Caki2 (cell line): Measurements from ENCODE around the gene TUNAR. TPM values are rescaled to one million over a fixed set of nuclear protein-coding genes. Genes with fewer than 3 reads are reported as not detected.

Experiments used
- DNase-seq: peaks from one replicate; pipeline ENCODE4 v3.0.0-alpha.2; 2015; ENCODE audit warnings: low read depth
- in situ Hi-C: cut with HindIII; loops from 2 replicates; pipeline ENCODE4 v1.10.0; 2016; ENCODE audit warnings: low sequenced_read_pairs, low pct_unique_long_range_greater_than_20kb, mixed read lengths
- total RNA-seq: library from RNA; depleted of rRNA; stranded (reverse); fragments of >200 nt; shearing (Covaris generic); gene quantifications from 2 replicates; pipeline ENCODE4 v1.2.3, GENCODE V29; 2014; ENCODE audit warnings: low replicate concordance

Gene TUNAR
- total RNA-seq, 1 experiment from 2014 or later, result 4.4 TPM

DNA sequence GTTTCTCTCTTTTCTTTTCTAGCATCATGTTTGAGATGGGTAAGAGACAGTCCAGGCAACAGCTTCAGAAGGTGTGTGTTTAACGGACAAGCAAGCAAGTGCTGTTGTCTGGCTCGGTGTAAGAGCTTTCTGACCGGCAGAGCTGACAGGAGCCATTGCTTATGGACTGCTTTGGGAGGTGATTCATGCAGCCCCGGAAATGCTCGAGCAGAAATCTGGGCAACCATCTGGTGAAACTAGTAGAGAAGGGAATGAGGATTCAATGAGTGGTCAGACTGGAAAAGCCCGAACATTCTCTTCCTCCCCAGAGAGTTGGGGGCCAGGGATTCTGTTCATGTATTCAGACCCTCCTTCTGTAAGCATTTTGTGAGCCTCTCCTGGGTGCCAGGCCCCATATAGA lies 24.4 kb downstream of the TUNAR start:
- DNase-seq, result no peak
- in situ Hi-C loops, result no loop called here

- DNase-seq, result no peak
- in situ Hi-C loops, result no loop called here
Measured at GRCh38 chr14:95902273-95902826, 25.7 kb downstream of the TUNAR start.

GRCh38 chr14:95903165-95903564 lies 26.5 kb downstream of the TUNAR start:
- in situ Hi-C loops, result no loop called here
- no peak for DNase-seq

GRCh38 chr14:95903616-95904107 lies 27.0 kb downstream of the TUNAR start:
- in situ Hi-C loops, result no loop called here

DNA sequence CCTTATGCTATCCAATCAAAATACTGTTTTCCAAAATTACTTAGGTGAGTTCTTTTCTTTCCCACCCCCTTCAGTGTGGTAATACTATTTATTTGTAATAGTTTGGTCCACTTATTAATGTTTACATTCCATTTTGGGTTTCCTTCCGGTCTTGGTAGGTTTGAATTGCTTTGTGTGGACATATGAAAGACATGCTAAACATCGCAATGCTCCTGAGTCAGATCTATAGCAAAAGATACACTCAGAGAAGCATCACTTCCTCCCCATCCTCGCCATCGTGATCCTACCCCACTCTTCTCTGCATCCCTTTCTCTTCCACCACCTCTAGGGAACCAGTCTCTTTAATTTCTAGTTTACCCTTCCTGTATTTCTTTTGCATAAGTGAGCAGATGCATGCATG lies 30.0 kb downstream of the TUNAR start:
- in situ Hi-C loops, result no loop called here
- DNase-seq, result no peak

More at GRCh38 chr14:95903616-95904107, 27.0 kb downstream of the TUNAR start:
- DNase-seq, result no peak

- no peak for DNase-seq
- in situ Hi-C loops, result no loop called here
Measured at GRCh38 chr14:95910628-95911027, 34.0 kb downstream of the TUNAR start.

DNA sequence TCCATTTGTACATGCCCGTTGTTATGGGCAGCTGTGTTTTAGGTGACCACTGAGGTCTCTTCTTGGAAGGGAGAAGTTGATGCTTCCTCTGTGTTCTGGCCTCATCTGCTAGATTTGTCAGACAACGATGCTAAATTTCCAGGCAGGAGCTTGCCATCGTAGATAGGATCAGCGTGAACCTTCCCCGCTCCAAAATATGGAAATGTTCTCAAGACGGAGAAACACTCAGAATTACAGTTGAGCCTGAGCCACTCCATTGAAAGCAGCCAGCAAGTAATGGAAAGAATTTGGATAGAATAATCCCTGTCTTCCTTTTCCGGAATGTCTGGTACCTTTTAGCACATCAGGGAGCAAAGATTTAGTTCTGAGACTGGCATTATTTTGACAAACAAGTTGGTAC lies 34.8 kb downstream of the TUNAR start:
- no peak for DNase-seq
- in situ Hi-C loops, result no loop called here

- peak; percentile 96 for DNase-seq
- in situ Hi-C loops, result no loop called here
Measured at GRCh38 chr14:95915330-95915729, 38.7 kb downstream of the TUNAR start.

DNA sequence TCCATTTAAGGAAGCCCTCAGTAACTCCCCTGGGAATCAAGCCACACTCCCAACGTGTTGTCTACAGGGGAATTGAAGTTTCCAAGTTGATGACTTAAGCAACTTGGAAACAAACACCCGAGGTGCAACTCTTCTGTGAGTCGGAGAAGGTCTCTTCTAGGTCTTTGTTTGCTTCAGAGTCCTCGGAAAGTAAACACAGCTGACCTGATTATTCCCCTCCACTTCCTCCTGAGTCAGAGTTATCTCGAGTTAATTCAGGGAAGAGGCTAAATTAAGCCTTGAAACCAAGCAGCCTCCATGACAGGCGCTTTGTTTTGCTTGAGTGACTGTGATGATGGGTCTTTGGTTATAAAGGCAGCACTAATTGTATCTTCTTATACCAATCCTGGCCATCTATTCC lies 41.8 kb downstream of the TUNAR start:
- in situ Hi-C loops, result no loop called here
- DNase-seq, result peak; percentile 69

- DNase-seq, result peak; percentile 36
- in situ Hi-C loops, result no loop called here
Measured at GRCh38 chr14:95920769-95921438, 44.3 kb downstream of the TUNAR start.

GRCh38 chr14:95922080-95922479 lies 45.4 kb downstream of the TUNAR start:
- in situ Hi-C loops, result no loop called here

DNA sequence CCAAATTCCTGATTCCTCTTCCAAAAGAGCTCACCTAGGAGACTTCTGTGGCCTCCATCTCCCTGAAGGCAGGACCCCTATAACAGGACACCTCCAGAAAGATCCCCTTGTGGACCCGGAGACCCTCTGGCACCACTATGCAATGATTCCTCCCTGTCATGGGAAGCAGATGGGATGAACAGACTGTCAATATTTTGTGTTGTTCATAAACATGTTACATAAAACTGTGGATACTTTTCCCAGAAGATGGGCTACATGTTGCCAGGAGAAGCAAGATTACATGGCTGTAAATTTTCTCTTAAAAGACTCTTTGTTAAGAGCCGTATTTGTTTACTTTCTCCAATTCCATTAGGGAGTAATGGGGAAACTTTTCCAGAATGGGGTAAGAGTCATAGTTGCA lies 52.1 kb downstream of the TUNAR start:
- DNase-seq, result no peak
- in situ Hi-C loops, result no loop called here

More at GRCh38 chr14:95922080-95922479, 45.4 kb downstream of the TUNAR start:
- DNase-seq, result no peak

GRCh38 chr14:95931384-95931783 lies 54.8 kb downstream of the TUNAR start:
- DNase-seq, result no peak
- in situ Hi-C loops, result no loop called here

GRCh38 chr14:95935228-95935822 lies 58.7 kb downstream of the TUNAR start:
- in situ Hi-C loops, result no loop called here
- DNase-seq, result peak; percentile 25

DNA sequence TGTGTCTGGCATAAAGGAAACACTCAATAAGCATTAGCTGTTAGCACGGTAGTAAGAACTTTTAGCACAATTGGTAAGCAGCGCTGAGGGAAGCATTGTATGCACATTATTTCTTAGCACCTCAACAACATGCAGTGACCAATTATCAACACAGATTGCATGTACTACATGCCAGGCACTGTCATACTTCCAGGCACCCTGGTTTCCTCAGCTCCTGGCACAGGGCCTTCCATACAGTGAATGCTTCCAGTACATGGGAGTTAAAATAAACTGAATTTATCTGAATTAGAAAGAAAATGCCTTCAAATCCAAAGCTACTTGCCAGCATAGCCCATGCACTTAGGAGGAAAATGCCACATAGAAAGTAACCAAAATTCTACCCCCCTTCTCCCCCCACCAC lies 59.4 kb downstream of the TUNAR start:
- DNase-seq, result no peak
- in situ Hi-C loops, result no loop called here

- in situ Hi-C loops, result no loop called here
Measured at GRCh38 chr14:95939335-95939734, 62.7 kb downstream of the TUNAR start.

DNA sequence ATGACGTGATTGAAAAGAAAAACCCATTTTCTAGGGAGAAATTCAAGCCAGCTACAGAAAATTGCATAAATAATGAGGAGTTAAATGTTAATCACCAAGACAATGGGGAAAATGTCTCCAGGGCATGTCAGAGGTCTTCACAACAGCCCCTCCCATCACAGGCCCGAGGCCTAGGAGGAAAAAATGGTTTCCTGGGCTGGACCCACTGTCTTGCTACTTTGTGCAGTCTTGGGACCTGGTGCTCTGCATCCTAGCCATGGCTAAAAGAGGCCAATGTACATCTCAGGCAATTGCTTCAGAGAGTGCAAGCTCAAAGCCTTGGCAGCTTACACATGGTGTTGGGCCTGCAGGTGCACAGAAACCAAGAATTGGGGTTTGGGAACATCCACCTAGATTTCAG lies 65.3 kb downstream of the TUNAR start:
- in situ Hi-C loops, result no loop called here
- no peak for DNase-seq

More at GRCh38 chr14:95939335-95939734, 62.7 kb downstream of the TUNAR start:
- no peak for DNase-seq

GRCh38 chr14:95943699-95944098 lies 67.1 kb downstream of the TUNAR start:
- DNase-seq, result no peak
- in situ Hi-C loops, result no loop called here

- in situ Hi-C loops, result no loop called here
- no peak for DNase-seq
Measured at GRCh38 chr14:95944462-95944861, 67.8 kb downstream of the TUNAR start.

GRCh38 chr14:95946867-95947266 lies 70.2 kb downstream of the TUNAR start:
- DNase-seq, result no peak
- in situ Hi-C loops, result no loop called here
